Keratinocyte (primary cell): Measurements from ENCODE around the gene JAKMIP2.

Experiments used
- CTCF ChIP-seq, 3 experiments: IDR thresholded peaks in 1 of 3; conservative IDR thresholded peaks in 1 of 3; optimal IDR thresholded peaks in 1 of 3; 2 replicates in 2 of 3; 3 replicates in 1 of 3; pipeline versions ENCODE3 to v1.5.1; 2011; ENCODE audit warnings: low read length in 3 of 3, mild to moderate bottlenecking in 3 of 3, moderate library complexity in 2 of 3, control low read depth in 1 of 3, inconsistent platforms in 1 of 3; ENCODE audit not compliant: insufficient read depth in 2 of 3; ENCODE audit errors: extremely low read depth in 1 of 3
- EZH2 ChIP-seq: IDR thresholded peaks from one replicate; pipeline ENCODE4 v1.6.1; 2012; ENCODE audit warnings: inconsistent platforms, mild to moderate bottlenecking, low read length, moderate library complexity

GRCh38 chr5:147819261-147819770, 36.8 kb upstream of the JAKMIP2 start:
- TF ChIP-seq CTCF (optimal IDR thresholded peaks at IDR 0.05 in 1 of 3, IDR thresholded peaks at IDR 0.05 in 1 of 3, conservative IDR thresholded peaks at IDR 0.05 in 1 of 3; ENCODE audit: extremely low read depth in 1 of 3, insufficient read depth in 2 of 3, low read length in 3 of 3) (no peak), EZH2 (no peak)
